ENCODE measurements around the gene CHST11.
A peak's percentile ranks its signal among the peaks of the same experiment; 100 is the strongest.

CHST11 gene

GRCh38 chr12:104680070-104680469 is 223.3 kb downstream of the CHST11 start:
- Histone ChIP-seq H3K27me3 (replicated peaks in 2 of 5; ENCODE audit: control insufficient read depth in 4 of 5, insufficient read depth in 5 of 5, low read length in 4 of 5) (no peaks in the 10 kb centered on the region), H3K27ac (ENCODE audit: insufficient read depth in 1 of 2, low read depth in 1 of 2, low read length in 2 of 2, poor library complexity in 1 of 2, severe bottlenecking in 2 of 2) (peak overlapping the region in 1 of 2 experiments; percentile 31), H3K36me3 (ENCODE audit: control insufficient read depth in 4 of 4, insufficient read depth in 4 of 4, low read length in 3 of 4) (peaks cover 0 to 38% (median 3%) of the 10 kb centered on the region in 4 experiments), H3K9me3 (ENCODE audit: control extremely low read depth in 1 of 5, control insufficient read depth in 4 of 5, insufficient read depth in 2 of 5, low read depth in 1 of 5, low read length in 4 of 5) (no peaks in the 10 kb centered on the region), H3K4me1 (ENCODE audit: control extremely low read depth in 1 of 4, control insufficient read depth in 4 of 4, insufficient read depth in 4 of 4, low read length in 3 of 4) (peaks cover 17 to 78% (median 58%) of the 10 kb centered on the region in 4 experiments), H3K4me3 (ENCODE audit: control insufficient read depth in 1 of 7, extremely low read depth in 1 of 7, insufficient read depth in 4 of 7, low read depth in 2 of 7, low read length in 6 of 7) (peak overlapping the region in 1 of 7 experiments; percentile 30)
- peak in 2 of 3 donors; percentile 74 to 76 for DNase-seq
- ChIA-PET POLR2A (no interaction called here), CTCF (interaction anchor here (0.8 to 1.7 kb wide), 4 partner anchors 10 to 298 kb away, joined by 3 to 4 read pairs (median 4); no protein-coding TSS in a partner anchor)
- WGBS (ENCODE audit: insufficient coverage): 63% methylated on average over 3 of the region's 3 CpGs

GRCh38 chr12:104680491-104680890 is 223.7 kb downstream of the CHST11 start:
- Histone ChIP-seq H3K27me3 (replicated peaks in 2 of 5; ENCODE audit: control insufficient read depth in 4 of 5, insufficient read depth in 5 of 5, low read length in 4 of 5) (no peaks in the 10 kb centered on the region), H3K4me1 (ENCODE audit: control extremely low read depth in 1 of 4, control insufficient read depth in 4 of 4, insufficient read depth in 4 of 4, low read length in 3 of 4) (peaks cover 18 to 83% (median 61%) of the 10 kb centered on the region in 4 experiments), H3K27ac (ENCODE audit: insufficient read depth in 1 of 2, low read depth in 1 of 2, low read length in 2 of 2, poor library complexity in 1 of 2, severe bottlenecking in 2 of 2) (no peak overlapping the region), H3K4me3 (ENCODE audit: control insufficient read depth in 1 of 7, extremely low read depth in 1 of 7, insufficient read depth in 4 of 7, low read depth in 2 of 7, low read length in 6 of 7) (no peak overlapping the region), H3K36me3 (ENCODE audit: control insufficient read depth in 4 of 4, insufficient read depth in 4 of 4, low read length in 3 of 4) (peaks cover 0 to 35% (median 3%) of the 10 kb centered on the region in 4 experiments), H3K9me3 (ENCODE audit: control extremely low read depth in 1 of 5, control insufficient read depth in 4 of 5, insufficient read depth in 2 of 5, low read depth in 1 of 5, low read length in 4 of 5) (no peaks in the 10 kb centered on the region)
- WGBS (ENCODE audit: insufficient coverage): 50% methylated on average over 2 of the region's 5 CpGs
- ChIA-PET CTCF (interaction anchor here (0.8 to 1.7 kb wide), 4 partner anchors 11 to 295 kb away, joined by 3 to 4 read pairs (median 3); no protein-coding TSS in a partner anchor), POLR2A (interaction anchor here (0.6 to 1.0 kb wide), 2 partner anchors 34 to 52 kb away, joined by 3 read pairs; no protein-coding TSS in a partner anchor)
- DNase-seq: peak in 2 of 3 donors; percentile 71 to 72

GRCh38 chr12:104681012-104681690 is 224.4 kb downstream of the CHST11 start:
- CTCF ChIA-PET: interaction anchor here (0.6 to 1.7 kb wide), 6 partner anchors 9 to 294 kb away, joined by 3 to 5 read pairs (median 3); no protein-coding TSS in a partner anchor
- H3K27ac ChIP-seq (ENCODE audit: insufficient read depth in 1 of 2, low read depth in 1 of 2, low read length in 2 of 2, poor library complexity in 1 of 2, severe bottlenecking in 2 of 2): no peak overlapping the region

GRCh38 chr12:104682790-104683279 is 226.1 kb downstream of the CHST11 start:
- Histone ChIP-seq H3K27me3 (replicated peaks in 2 of 5; ENCODE audit: control insufficient read depth in 4 of 5, insufficient read depth in 5 of 5, low read length in 4 of 5) (no peaks in the 10 kb centered on the region), H3K9me3 (ENCODE audit: control extremely low read depth in 1 of 5, control insufficient read depth in 4 of 5, insufficient read depth in 2 of 5, low read depth in 1 of 5, low read length in 4 of 5) (no peaks in the 10 kb centered on the region), H3K27ac (ENCODE audit: insufficient read depth in 1 of 2, low read depth in 1 of 2, low read length in 2 of 2, poor library complexity in 1 of 2, severe bottlenecking in 2 of 2) (peak overlapping the region; percentile 60 to 63), H3K4me3 (ENCODE audit: control insufficient read depth in 1 of 7, extremely low read depth in 1 of 7, insufficient read depth in 4 of 7, low read depth in 2 of 7, low read length in 6 of 7) (peak overlapping the region in 5 of 7 experiments; percentile 26 to 53 (median 34)), H3K4me1 (ENCODE audit: control extremely low read depth in 1 of 4, control insufficient read depth in 4 of 4, insufficient read depth in 4 of 4, low read length in 3 of 4) (peaks cover 28 to 92% (median 82%) of the 10 kb centered on the region in 4 experiments), H3K36me3 (ENCODE audit: control insufficient read depth in 4 of 4, insufficient read depth in 4 of 4, low read length in 3 of 4) (peaks cover 0 to 23% (median 0%) of the 10 kb centered on the region in 4 experiments)
- WGBS (ENCODE audit: insufficient coverage): 10% methylated on average over 2 of the region's 7 CpGs
- peak; percentile 74 to 88 (median 87) for DNase-seq
- ChIA-PET POLR2A (interaction anchor here (1.0 to 1.1 kb wide), 2 partner anchors 12 to 175 kb away, joined by 3 read pairs; no protein-coding TSS in a partner anchor), CTCF (interaction anchor here (0.8 to 2.1 kb wide), 2 partner anchors 12 to 73 kb away, joined by 3 to 16 read pairs; no protein-coding TSS in a partner anchor)

More at GRCh38 chr12:104681012-104681690, 224.4 kb downstream of the CHST11 start:
- Histone ChIP-seq H3K4me3 (ENCODE audit: control insufficient read depth in 1 of 7, extremely low read depth in 1 of 7, insufficient read depth in 4 of 7, low read depth in 2 of 7, low read length in 6 of 7) (no peak overlapping the region), H3K36me3 (ENCODE audit: control insufficient read depth in 4 of 4, insufficient read depth in 4 of 4, low read length in 3 of 4) (peaks cover 0 to 31% (median 1%) of the 10 kb centered on the region in 4 experiments), H3K4me1 (ENCODE audit: control extremely low read depth in 1 of 4, control insufficient read depth in 4 of 4, insufficient read depth in 4 of 4, low read length in 3 of 4) (peaks cover 19 to 89% (median 67%) of the 10 kb centered on the region in 4 experiments), H3K9me3 (ENCODE audit: control extremely low read depth in 1 of 5, control insufficient read depth in 4 of 5, insufficient read depth in 2 of 5, low read depth in 1 of 5, low read length in 4 of 5) (no peaks in the 10 kb centered on the region), H3K27me3 (replicated peaks in 2 of 5; ENCODE audit: control insufficient read depth in 4 of 5, insufficient read depth in 5 of 5, low read length in 4 of 5) (no peaks in the 10 kb centered on the region)
- no CpG with 5 or more reads among the region's 3 CpGs for WGBS (ENCODE audit: insufficient coverage)
- DNase-seq: no peak
- POLR2A ChIA-PET: interaction anchor here (0.6 to 1.0 kb wide), 2 partner anchors 33 to 51 kb away, joined by 3 read pairs; no protein-coding TSS in a partner anchor

- ChIA-PET POLR2A (interaction anchor here (0.5 kb wide), 1 partner anchor 36 kb away, joined by 4 read pairs; no protein-coding TSS in a partner anchor), CTCF (interaction anchor here (0.8 to 2.1 kb wide), 5 partner anchors 11 to 74 kb away, joined by 3 to 16 read pairs (median 3); no protein-coding TSS in a partner anchor)
- peaks cover 36 to 96% (median 93%) of the 10 kb centered on the region in 4 experiments for H3K4me1 ChIP-seq (ENCODE audit: control extremely low read depth in 1 of 4, control insufficient read depth in 4 of 4, insufficient read depth in 4 of 4, low read length in 3 of 4)
- H3K4me3 ChIP-seq (ENCODE audit: control insufficient read depth in 1 of 7, extremely low read depth in 1 of 7, insufficient read depth in 4 of 7, low read depth in 2 of 7, low read length in 6 of 7): no peak overlapping the region
- no peaks in the 10 kb centered on the region for H3K27me3 ChIP-seq (replicated peaks in 2 of 5; ENCODE audit: control insufficient read depth in 4 of 5, insufficient read depth in 5 of 5, low read length in 4 of 5)
- peaks cover 0 to 14% (median 0%) of the 10 kb centered on the region in 4 experiments for H3K36me3 ChIP-seq (ENCODE audit: control insufficient read depth in 4 of 4, insufficient read depth in 4 of 4, low read length in 3 of 4)
- H3K27ac ChIP-seq (ENCODE audit: insufficient read depth in 1 of 2, low read depth in 1 of 2, low read length in 2 of 2, poor library complexity in 1 of 2, severe bottlenecking in 2 of 2): peak overlapping the region in 1 of 2 experiments; percentile 60
- H3K9me3 ChIP-seq (ENCODE audit: control extremely low read depth in 1 of 5, control insufficient read depth in 4 of 5, insufficient read depth in 2 of 5, low read depth in 1 of 5, low read length in 4 of 5): no peaks in the 10 kb centered on the region
- no peak for DNase-seq
- 77% methylated on average over 5 of the region's 5 CpGs for WGBS (ENCODE audit: insufficient coverage)
These were observed 227.2 kb downstream of the CHST11 start for GRCh38 chr12:104683831-104684503.

GRCh38 chr12:104684884-104685283 is 228.1 kb downstream of the CHST11 start:
- ChIA-PET POLR2A (interaction anchor here (0.5 kb wide), 1 partner anchor 35 kb away, joined by 4 read pairs; no protein-coding TSS in a partner anchor), CTCF (interaction anchor here (0.6 to 2.1 kb wide), 5 partner anchors 10 to 303 kb away, joined by 3 to 16 read pairs (median 4); no protein-coding TSS in a partner anchor)
- Histone ChIP-seq H3K4me3 (ENCODE audit: control insufficient read depth in 1 of 7, extremely low read depth in 1 of 7, insufficient read depth in 4 of 7, low read depth in 2 of 7, low read length in 6 of 7) (no peak overlapping the region), H3K27ac (ENCODE audit: insufficient read depth in 1 of 2, low read depth in 1 of 2, low read length in 2 of 2, poor library complexity in 1 of 2, severe bottlenecking in 2 of 2) (no peak overlapping the region), H3K9me3 (ENCODE audit: control extremely low read depth in 1 of 5, control insufficient read depth in 4 of 5, insufficient read depth in 2 of 5, low read depth in 1 of 5, low read length in 4 of 5) (no peaks in the 10 kb centered on the region), H3K27me3 (replicated peaks in 2 of 5; ENCODE audit: control insufficient read depth in 4 of 5, insufficient read depth in 5 of 5, low read length in 4 of 5) (no peaks in the 10 kb centered on the region), H3K4me1 (ENCODE audit: control extremely low read depth in 1 of 4, control insufficient read depth in 4 of 4, insufficient read depth in 4 of 4, low read length in 3 of 4) (peaks cover 45 to 97% (median 92%) of the 10 kb centered on the region in 4 experiments), H3K36me3 (ENCODE audit: control insufficient read depth in 4 of 4, insufficient read depth in 4 of 4, low read length in 3 of 4) (peaks cover 0 to 13% (median 0%) of the 10 kb centered on the region in 4 experiments)
- DNase-seq: peak in 2 of 3 donors; percentile 58 to 71
- no CpG with 5 or more reads among the region's 1 CpG for WGBS (ENCODE audit: insufficient coverage)

Data from common myeloid progenitor, CD34-positive (primary cell).